Neural progenitor cell (in vitro differentiated cells): ENCODE data around the gene LRRC47. TPM values are rescaled to one million over a fixed set of nuclear protein-coding genes. Genes with fewer than 3 reads are reported as not detected.

Source experiments
- DNase-seq: peaks from one replicate; pipeline ENCODE4 v3.0.0-alpha.2; 2016; ENCODE audit warnings: low spot score
- H2AFZ ChIP-seq: fragments of 200-600 bp; sonication (generic); replicated peaks from 2 replicates; pipeline ENCODE4 v1.6.1; 2016; ENCODE audit warnings: antibody characterized with exemption
- H3F3A ChIP-seq: fragments of 200-600 bp; sonication (generic); 2 replicates; pipeline ENCODE4 v1.6.1; 2016; ENCODE audit warnings: antibody characterized with exemption, low read depth
- H3K27ac ChIP-seq: fragments of 200-600 bp; sonication (generic); 2 replicates; pipeline ENCODE4 v1.5.1; 2016; ENCODE audit warnings: mild to moderate bottlenecking
- H3K27me3 ChIP-seq: fragments of 200-600 bp; sonication (generic); 2 replicates; pipeline ENCODE4 v1.6.1; 2016; ENCODE audit warnings: mild to moderate bottlenecking, moderate library complexity
- H3K36me3 ChIP-seq: fragments of 200-600 bp; sonication (generic); 2 replicates; pipeline ENCODE4 v1.5.1; 2016
- H3K4me1 ChIP-seq: fragments of 200-600 bp; sonication (generic); 2 replicates; pipeline ENCODE4 v1.6.1; 2016; ENCODE audit warnings: mixed run types
- H3K4me2 ChIP-seq: fragments of 200-600 bp; sonication (generic); 2 replicates; pipeline ENCODE4 v1.6.1; 2016
- H3K4me3 ChIP-seq: fragments of 200-600 bp; sonication (generic); 2 replicates; pipeline ENCODE4 v1.5.1; 2016
- H3K79me2 ChIP-seq: fragments of 200-600 bp; sonication (generic); 2 replicates; pipeline ENCODE4 v1.6.1; 2016; ENCODE audit warnings: low read depth
- H3K9ac ChIP-seq: fragments of 200-600 bp; sonication (generic); 2 replicates; pipeline ENCODE4 v1.6.1; 2016
- H3K9me3 ChIP-seq: fragments of 200-600 bp; sonication (generic); 2 replicates; pipeline ENCODE4 v1.5.1; 2016; ENCODE audit warnings: low read depth
- H4K20me1 ChIP-seq: fragments of 200-600 bp; sonication (generic); 2 replicates; pipeline ENCODE4 v1.6.1; 2016; ENCODE audit warnings: low read depth
- H3K27ac Mint-ChIP-seq: 3 replicates; pipeline ENCODE4 v1.8.0; 2021; ENCODE audit warnings: mixed read lengths
- H3K27me3 Mint-ChIP-seq: 2 replicates; pipeline ENCODE4 v1.8.0; 2022; ENCODE audit warnings: low read depth, mild to moderate bottlenecking, inconsistent platforms, moderate library complexity, mixed read lengths; ENCODE audit not compliant: insufficient read depth
- H3K36me3 Mint-ChIP-seq: 3 replicates; pipeline ENCODE4 v1.8.0; 2021; ENCODE audit warnings: mixed read lengths
- H3K4me1 Mint-ChIP-seq: 3 replicates; pipeline ENCODE4 v1.8.0; 2021; ENCODE audit warnings: mixed read lengths
- H3K4me3 Mint-ChIP-seq: 3 replicates; pipeline ENCODE4 v1.8.0; 2021; ENCODE audit warnings: mild to moderate bottlenecking, moderate library complexity, mixed read lengths
- H3K9me3 Mint-ChIP-seq: 3 replicates; pipeline ENCODE4 v1.8.0; 2020; ENCODE audit warnings: mixed read lengths
- EZH2 ChIP-seq: fragments of 200-600 bp; sonication (generic); IDR thresholded peaks from 2 replicates; pipeline ENCODE4 v1.6.1; 2017; ENCODE audit warnings: antibody characterized with exemption, mild to moderate bottlenecking, moderate library complexity
- EZH2phosphoT487 ChIP-seq: fragments of 200-600 bp; sonication (generic); IDR thresholded peaks from 2 replicates; pipeline ENCODE4 v1.6.1; 2017; ENCODE audit warnings: antibody characterized with exemption
- total RNA-seq: library from RNA; depleted of rRNA; stranded (reverse); fragments of >200 nt; gene quantifications from 2 replicates; pipeline ENCODE4 v1.2.3, GENCODE V29; 2015; ENCODE audit warnings: low replicate concordance
- TF ChIP-seq, protein P1 (sequence below): fragments of 200-600 bp; sonication (generic); IDR thresholded peaks from 2 replicates; pipeline ENCODE4 v1.5.1; 2017; ENCODE audit warnings: antibody characterized with exemption, mild to moderate bottlenecking

LRRC47 gene
- total RNA-seq, 1 donor from 2014 or later: 51.0 TPM

DNA sequence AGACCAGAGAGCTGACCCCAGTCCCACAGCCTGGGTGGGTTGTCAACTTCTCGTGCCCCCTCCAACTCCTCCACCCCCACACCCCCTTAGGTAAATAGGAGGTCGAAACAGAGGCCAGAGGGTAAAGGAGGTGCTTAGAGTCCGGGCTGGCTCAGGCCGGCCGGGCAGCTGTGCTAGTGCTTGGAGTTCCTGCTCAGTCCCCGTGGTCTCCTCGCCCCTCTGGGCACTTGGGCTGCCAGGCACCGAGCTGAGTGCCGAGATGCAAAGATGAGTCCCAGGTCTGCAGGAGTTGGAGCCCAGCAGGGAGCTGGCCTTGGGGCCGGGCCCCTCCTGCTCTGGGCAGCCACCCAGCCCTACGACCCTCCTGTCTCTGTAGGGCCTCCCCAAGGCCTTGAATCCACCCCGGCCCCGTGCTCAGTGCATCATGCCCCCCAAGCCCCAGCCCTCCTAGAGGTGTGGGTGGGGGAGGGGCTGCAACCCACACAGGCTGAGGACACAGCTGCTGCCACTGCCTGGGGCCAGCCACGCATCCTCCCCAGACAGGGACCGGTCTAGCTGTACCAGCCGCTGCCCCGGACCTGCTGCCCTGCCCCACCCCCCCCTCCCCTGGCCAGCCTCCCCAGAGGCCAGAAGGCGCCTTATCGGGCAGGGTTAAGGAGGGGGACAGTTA is 21.9 kb downstream of the LRRC47 start:
- H3K4me2 ChIP-seq: no peak overlapping the region
- peaks cover 14% of the 10 kb centered on the region for H3K4me1 ChIP-seq
- Mint-ChIP-seq H3K4me1 (peaks cover 29% of the 10 kb centered on the region), H3K4me3 (no peak overlapping the region), H3K27ac (no peak overlapping the region), H3K36me3 (peaks cover 3% of the 10 kb centered on the region), H3K9me3 (no peaks in the 10 kb centered on the region), H3K27me3 (peaks cover 8% of the 10 kb centered on the region)
- peaks cover 4% of the 10 kb centered on the region for H4K20me1 ChIP-seq
- no peak overlapping the region for H3K9ac ChIP-seq
- no peak overlapping the region for H3K27ac ChIP-seq
- H3K36me3 ChIP-seq: no peaks in the 10 kb centered on the region
- TF ChIP-seq EZH2 (no peak), EZH2phosphoT487 (no peak)
- TF ChIP-seq, protein P1, sequence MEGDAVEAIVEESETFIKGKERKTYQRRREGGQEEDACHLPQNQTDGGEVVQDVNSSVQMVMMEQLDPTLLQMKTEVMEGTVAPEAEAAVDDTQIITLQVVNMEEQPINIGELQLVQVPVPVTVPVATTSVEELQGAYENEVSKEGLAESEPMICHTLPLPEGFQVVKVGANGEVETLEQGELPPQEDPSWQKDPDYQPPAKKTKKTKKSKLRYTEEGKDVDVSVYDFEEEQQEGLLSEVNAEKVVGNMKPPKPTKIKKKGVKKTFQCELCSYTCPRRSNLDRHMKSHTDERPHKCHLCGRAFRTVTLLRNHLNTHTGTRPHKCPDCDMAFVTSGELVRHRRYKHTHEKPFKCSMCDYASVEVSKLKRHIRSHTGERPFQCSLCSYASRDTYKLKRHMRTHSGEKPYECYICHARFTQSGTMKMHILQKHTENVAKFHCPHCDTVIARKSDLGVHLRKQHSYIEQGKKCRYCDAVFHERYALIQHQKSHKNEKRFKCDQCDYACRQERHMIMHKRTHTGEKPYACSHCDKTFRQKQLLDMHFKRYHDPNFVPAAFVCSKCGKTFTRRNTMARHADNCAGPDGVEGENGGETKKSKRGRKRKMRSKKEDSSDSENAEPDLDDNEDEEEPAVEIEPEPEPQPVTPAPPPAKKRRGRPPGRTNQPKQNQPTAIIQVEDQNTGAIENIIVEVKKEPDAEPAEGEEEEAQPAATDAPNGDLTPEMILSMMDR: no peak
- DNase-seq: no peak
- H3F3A ChIP-seq: peaks cover 5% of the 10 kb centered on the region
- H2AFZ ChIP-seq: no peak overlapping the region
- H3K9me3 ChIP-seq: no peaks in the 10 kb centered on the region
- peaks cover 23% of the 10 kb centered on the region for H3K27me3 ChIP-seq
- H3K79me2 ChIP-seq: no peaks in the 10 kb centered on the region
- H3K4me3 ChIP-seq: no peak overlapping the region

DNA sequence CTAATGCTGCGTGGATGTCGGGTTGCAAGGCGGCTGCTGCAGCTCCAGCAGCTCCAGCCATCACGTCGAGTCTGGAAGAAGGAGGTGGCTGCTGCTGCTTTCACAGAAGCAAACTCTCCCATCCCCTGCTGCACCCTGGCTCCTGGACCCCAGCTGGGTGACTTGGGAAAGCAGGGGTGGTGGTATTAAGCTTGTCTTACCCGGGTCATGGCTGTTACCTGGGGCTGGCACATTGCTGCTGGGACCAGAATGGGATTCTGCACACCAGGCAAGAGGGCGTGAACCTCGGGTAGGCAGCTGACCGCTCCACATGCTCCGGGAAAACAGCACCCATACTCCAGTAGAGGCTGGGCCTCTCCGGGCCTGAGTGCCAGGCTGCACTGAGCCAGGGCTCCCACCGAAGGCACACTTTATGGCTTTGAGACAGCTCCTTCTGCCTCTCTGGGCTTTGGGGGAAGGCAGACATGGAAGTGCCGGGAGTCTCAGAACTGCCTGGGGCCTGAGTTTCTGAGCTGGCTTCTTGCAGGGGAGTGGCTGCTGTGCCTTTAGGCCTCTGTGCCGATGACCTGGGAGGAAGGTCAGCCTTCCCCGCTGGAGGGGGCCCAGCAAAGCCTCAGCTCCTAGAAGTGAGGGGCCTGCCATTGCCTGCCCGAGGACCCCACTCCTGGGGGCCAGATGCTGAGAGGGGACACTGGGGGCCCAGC is 22.6 kb downstream of the LRRC47 start:
- H3K4me3 ChIP-seq: no peak overlapping the region
- DNase-seq: no peak
- Mint-ChIP-seq H3K36me3 (no peaks in the 10 kb centered on the region), H3K27me3 (peaks cover 8% of the 10 kb centered on the region), H3K4me1 (peaks cover 29% of the 10 kb centered on the region), H3K27ac (no peak overlapping the region), H3K9me3 (no peaks in the 10 kb centered on the region), H3K4me3 (peak overlapping the region; percentile 64)
- no peaks in the 10 kb centered on the region for H3K9me3 ChIP-seq
- peaks cover 23% of the 10 kb centered on the region for H3K27me3 ChIP-seq
- H3K9ac ChIP-seq: no peak overlapping the region
- TF ChIP-seq EZH2phosphoT487: no peak
- TF ChIP-seq, protein P1: no peak
- no peak for TF ChIP-seq EZH2
- H3F3A ChIP-seq: peaks cover 5% of the 10 kb centered on the region
- H3K4me1 ChIP-seq: peaks cover 14% of the 10 kb centered on the region
- no peak overlapping the region for H3K27ac ChIP-seq
- H4K20me1 ChIP-seq: peaks cover 4% of the 10 kb centered on the region
- no peak overlapping the region for H3K4me2 ChIP-seq
- H3K36me3 ChIP-seq: no peaks in the 10 kb centered on the region
- H2AFZ ChIP-seq: no peak overlapping the region
- H3K79me2 ChIP-seq: no peaks in the 10 kb centered on the region

DNA sequence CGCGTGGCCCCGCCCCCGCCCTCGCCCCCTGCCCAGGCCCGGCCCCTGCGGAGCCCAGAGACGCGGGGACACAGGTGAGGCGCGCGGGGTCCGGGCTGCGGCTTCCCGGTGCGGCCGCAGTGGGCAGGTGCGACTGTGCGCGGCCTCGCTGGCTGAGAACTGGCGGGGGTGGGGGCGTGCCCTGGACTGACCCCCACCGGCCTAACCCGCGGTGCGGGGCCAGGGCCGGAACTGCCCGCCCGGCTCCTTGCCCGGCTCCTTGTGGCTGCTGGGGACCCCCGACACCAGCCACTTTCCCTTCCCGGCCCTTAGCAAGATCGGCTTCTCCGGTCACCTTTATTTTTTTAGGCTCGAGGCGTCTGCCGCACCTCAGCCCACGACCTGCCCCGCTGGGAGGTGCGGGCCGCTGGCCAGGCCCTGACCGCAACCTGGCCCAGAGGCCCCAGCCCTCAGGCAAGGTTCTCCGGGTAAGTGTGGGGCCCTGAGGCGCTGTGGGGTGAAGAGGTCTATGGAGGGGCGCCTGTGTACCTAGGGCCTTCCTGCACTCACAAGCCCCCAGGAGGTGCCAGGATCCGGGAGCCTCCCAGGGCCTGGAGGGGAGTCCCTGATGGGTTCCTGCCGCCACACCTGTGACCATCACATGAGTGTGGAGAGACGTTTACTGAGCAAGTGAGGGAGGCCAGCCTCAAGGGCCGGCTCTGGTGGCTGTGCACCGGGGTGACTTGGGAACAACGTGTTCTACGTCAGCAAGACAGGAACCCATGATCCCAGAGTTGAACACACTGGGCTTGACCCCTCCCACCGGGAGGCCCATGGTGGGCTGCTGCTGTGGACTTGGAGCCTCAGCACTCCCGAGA is 23.4 kb downstream of the LRRC47 start, which contains the start of gene SMIM1:
Gene SMIM1 (plus strand): TSS at position 35 of the 857 bp plus-strand sequence. CDS start 2,625 bp downstream, outside the sequence.
- H3K4me1 Mint-ChIP-seq: peaks cover 29% of the 10 kb centered on the region
- no peak for DNase-seq
- peaks cover 5% of the 10 kb centered on the region for H3F3A ChIP-seq
- peaks cover 9% of the 10 kb centered on the region for H3K27me3 Mint-ChIP-seq
- peaks cover 4% of the 10 kb centered on the region for H4K20me1 ChIP-seq
- H3K4me3 ChIP-seq: peak within 1 kb of the TSS; percentile 69
- peak within 1 kb of the TSS; percentile 76 for H3K4me3 Mint-ChIP-seq
- no peaks in the 10 kb centered on the region for H3K9me3 Mint-ChIP-seq
- H3K79me2 ChIP-seq: no peaks in the 10 kb centered on the region
- H3K27ac ChIP-seq: no peak within 1 kb of the TSS
- peaks cover 14% of the 10 kb centered on the region for H3K4me1 ChIP-seq
- peaks cover 23% of the 10 kb centered on the region for H3K27me3 ChIP-seq
- TF ChIP-seq, protein P1: no peak
- peak; percentile 54 for TF ChIP-seq EZH2
- no peaks in the 10 kb centered on the region for H3K36me3 Mint-ChIP-seq
- no peaks in the 10 kb centered on the region for H3K36me3 ChIP-seq
- peak within 1 kb of the TSS; percentile 83 for H2AFZ ChIP-seq
- H3K9me3 ChIP-seq: no peaks in the 10 kb centered on the region
- no peak within 1 kb of the TSS for H3K9ac ChIP-seq
- H3K27ac Mint-ChIP-seq: no peak within 1 kb of the TSS
- H3K4me2 ChIP-seq: peak within 1 kb of the TSS; percentile 89
